GM19239 (cell line): ENCODE data around the gene CPO.

Source experiments
- DNase-seq: peaks from one replicate; pipeline ENCODE4 v3.0.0; 2011; ENCODE audit warnings: low spot score; ENCODE audit not compliant: insufficient read length
- FAIRE-seq: peaks from 2 replicates; lab custom pipeline; 2011; peaks lifted over from hg19 to GRCh38; lab: Jason Lieb, UNC

Gene CPO

DNA sequence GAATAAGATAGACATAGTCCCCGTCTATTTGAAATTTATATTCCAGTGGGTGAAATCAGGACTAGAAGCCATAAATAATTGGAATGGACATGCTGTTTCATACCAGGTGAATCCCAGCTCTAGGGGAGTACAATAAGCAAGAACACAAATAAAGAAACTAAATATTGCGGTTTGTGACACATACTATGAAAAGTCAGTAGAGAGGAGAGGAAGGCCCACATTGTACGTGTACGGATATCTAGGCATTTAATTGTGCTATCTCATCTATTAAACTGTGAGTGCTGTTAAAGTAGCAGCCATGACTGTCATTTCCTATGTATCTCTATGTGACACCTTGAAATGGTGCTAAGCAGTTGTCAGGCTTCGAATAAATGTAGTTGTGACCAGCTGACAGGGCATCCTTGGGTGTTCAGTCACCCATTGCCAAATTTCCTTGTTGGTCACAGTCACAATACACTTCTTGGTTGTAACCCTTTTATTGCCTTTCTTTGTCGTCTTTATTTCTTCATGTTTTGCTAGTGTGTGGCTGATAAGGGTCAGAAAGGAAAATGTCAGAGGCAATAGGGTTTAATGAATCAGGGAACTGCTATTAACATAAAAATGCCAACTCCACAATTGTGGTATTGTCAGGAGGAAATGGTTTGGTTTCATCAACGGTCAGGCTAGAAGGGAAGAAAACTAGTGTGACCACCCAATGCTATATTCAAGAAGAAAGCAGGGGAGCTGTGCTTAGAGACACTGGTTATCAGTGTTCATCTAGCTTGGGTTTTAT, 31.5 kb downstream of the CPO start:
- FAIRE-seq (no peak), DNase-seq (no peak)

DNA sequence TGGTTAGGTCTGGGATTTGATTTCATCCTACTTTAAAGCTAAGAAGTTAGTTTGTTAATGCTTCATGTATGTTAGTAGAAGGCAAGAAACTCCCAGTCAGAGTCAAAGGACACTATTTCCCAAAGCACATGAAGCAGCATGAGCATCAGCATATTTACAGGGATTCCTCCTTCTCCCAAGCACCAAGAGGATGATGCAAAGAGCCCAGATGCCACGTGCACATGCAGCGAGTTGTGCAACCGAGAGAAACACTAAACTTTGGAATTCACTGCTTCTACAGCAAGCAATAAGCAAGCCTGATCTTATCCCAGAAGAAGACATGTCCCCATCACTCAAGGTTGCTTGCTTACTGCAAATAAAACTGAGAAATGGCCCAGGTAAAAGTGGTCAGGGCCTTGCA, 32.5 kb downstream of the CPO start:
- no peak for FAIRE-seq
- DNase-seq: no peak

DNA sequence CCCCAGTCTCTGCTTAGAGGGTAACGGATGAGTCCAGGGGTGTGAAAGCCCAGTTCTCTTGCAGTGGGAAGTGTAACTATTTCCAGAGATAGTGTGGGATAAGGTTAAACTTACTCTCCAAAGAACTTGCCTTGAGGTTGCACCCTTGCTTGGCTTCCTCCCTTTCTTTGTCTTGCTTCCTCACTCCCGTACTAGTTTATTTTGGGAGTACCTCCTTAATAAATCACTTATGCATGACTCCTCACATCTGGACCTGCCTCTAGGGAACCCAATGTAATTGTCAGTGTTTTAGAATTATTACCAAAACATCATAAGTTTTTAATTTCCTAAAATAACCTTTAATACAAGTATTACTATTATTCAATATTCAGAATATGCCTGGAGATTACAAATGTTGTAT, 35.2 kb downstream of the CPO start:
- DNase-seq: no peak
- no peak for FAIRE-seq

DNA sequence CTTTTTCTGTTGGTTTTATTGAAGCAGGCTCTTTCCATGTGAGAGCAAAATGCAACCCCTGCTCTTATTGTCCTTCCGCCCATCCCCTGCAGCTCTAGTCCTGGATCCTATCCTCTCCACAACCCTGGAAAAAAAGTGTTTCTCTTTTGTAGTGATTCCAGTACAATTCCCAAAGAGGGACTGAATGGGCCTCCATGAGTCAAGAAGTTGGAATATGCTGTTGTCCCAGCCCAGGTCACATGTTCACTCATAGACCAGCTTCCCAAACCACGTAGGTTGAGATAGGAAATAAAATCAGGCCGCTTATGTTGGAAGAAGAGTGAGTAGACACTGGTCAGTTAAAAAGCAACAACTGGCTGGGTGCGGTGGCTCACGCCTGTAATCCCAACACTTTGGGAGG, 39.4 kb downstream of the CPO start:
- DNase-seq (no peak), FAIRE-seq (no peak)

DNA sequence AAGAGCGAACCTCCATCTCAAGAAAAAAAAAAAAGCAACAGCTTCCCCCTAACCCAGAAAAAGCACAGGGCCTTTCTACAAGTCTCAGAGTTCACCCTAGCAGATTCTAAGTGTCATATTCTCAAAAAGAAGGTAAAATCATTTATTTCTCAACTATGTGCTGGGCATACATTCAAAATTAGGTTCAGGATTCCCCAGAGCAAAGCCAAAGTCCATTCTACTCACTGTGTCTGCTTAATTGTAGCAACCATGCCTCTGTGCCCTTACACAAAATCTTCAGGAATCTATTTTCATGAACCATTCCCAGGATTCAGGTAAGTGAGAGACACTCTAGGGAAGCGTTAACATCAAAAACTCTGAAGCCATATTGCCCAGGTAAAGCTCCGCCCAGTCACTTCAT, 40.0 kb downstream of the CPO start:
- FAIRE-seq: no peak
- no peak for DNase-seq

DNA sequence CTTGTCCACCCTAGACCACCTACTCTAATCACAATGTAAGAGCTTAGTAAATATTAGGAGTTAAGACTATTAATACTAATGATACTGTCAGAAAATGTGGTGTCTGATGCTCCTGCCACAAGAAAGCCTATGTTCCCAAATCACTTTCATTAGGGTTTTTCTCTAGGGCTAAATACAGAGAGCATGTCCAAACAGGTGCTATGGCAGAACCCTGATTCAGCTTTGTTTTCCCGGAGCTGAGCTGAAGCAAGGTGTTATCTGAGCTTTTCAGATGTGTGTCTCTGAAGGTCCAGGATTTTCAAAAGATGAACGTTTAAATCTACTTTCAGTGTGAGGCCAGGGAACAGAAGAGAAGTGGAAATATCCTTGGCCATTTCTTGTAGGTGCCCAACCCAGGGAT, 40.6 kb downstream of the CPO start:
- FAIRE-seq: no peak
- no peak for DNase-seq

DNA sequence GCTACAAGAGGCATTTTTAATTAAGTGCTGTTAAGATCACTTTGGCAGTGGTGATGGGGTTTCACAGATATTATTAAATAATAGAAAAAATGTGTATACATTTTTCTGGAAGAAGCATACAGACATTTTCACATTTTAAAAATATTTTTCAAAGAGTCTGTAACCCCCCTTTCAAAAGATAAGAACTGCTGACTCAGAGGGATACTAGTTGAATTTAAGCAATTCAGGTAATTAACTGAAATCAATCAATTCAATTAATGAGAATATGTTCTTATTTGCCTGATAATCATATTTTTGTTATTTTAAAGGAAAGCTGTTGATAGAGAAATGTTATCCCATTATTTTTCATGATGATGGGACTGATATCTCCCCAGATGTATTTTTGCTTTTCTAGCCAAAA, 41.1 kb downstream of the CPO start:
- no peak for FAIRE-seq

DNA sequence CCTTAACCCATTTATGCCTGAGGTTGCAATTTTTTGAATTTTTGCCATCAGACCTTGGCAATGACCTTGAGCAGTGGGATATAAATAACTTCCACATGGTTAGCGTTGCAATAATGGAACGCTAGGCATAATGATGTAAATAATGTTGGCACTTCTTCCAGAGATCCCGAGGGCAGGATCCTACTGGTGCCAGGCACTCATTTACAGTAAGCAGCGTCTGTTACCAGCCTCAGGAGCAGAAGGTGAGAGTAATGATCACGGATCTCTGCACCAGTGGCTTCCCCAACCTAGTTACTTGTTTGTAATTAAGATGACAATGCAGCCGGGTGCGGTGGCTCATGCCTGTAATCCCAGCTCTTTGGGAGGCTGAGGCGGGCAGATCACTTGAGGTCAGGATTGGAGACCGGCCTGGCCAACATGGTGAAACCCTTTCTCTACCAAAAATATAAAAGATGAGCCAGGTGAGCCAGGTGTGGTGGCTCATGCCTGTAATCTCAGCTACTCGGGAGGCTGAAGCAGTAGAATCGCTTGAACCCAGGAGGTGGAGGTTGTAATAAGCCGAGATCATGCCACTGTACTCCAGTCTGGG, 41.9 kb downstream of the CPO start:
- no peak for FAIRE-seq

More for the DNA sequence above, 41.1 kb downstream of the CPO start:
- DNase-seq: no peak

DNA sequence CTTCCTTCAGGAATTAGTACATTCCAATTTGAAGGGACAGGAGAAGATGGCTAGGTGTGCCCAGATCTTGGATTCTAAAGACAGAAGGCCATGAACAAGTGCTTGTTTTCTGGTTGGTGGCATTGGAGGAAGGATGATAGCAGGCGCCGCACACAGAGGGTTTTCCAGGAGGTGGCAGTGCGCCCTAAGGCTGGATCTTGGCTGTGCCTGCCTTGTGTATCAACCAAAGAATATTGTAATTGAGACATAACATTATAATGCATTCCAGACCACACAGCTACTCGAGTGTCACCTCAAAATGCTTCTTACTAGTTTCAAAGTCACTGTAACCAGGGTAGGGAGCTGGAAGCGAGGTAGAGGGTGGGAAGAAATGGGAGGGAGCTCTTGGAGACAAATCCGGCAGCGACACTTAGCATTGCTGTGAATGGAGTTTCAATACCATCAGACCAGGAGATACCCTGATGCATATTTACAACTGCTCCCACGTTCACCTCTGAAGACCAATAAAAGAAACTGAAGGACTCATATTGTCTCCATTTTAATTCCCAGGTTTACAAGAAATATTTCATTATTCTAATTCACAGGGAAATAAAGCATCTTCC, 42.5 kb downstream of the CPO start:
- no peak for FAIRE-seq

More for the DNA sequence above, 41.9 kb downstream of the CPO start:
- DNase-seq: no peak

DNA sequence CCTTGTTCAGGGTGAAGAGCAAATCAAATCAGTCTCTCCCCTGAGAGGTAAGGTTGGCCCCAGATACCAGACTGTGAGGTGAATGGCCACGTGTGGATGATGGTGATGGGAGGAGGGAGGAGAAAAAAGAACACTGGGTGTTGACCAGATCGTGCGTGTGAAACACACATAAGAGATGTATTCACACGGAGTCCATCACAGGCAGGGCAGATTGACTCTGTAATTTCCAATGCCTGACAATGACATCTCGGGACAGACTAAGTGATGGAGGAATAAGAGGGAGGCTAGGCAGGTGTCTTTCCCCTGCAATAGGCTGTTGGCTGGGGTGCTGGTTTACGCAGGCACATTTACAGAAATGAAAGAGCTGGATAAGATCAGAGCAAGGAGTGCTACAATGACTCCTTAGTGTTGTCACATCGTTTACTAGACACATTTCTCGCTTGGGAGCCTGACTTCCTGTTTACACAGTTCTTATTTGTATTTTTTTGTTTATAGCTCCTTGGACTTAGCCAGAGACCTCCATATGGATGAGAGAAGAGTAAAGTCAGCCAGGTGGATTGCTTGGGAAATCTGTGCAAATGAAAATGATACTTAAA, 43.1 kb downstream of the CPO start:
- DNase-seq (no peak), FAIRE-seq (no peak)

More for the DNA sequence above, 42.5 kb downstream of the CPO start:
- DNase-seq: no peak

DNA sequence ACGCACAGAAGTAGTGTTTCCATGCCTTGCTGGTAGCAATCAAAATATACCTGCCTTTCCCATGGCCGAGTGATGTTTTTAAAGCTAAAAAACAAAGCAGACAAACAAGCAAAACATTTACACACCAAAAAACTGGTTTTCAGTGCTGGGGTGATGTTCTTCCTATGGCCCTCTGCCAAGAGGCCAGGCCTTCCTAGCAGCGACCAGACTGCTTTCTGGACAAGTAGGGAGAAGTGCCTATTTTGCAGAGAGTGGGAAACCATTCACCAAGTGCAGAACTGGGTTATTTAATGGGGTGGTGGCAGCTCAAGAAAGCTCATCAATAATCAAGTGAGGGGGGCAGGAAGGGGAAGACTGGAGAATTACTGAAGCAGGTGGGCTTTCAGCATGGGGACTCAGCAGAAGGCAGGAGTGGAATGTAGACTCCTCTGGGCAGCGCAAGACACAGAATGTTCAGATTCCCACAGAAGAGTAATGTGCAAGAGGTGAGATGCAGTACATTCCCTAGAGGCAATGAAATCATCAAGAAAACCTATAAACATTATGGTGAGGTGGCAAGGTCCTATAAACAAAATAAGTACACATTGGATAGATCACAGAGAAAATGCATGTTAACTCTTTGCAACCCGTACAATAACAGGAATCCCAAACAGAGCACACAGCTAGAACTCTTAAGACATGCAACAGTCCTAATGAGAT, 44.0 kb downstream of the CPO start:
- FAIRE-seq: no peak
- DNase-seq: no peak

DNA sequence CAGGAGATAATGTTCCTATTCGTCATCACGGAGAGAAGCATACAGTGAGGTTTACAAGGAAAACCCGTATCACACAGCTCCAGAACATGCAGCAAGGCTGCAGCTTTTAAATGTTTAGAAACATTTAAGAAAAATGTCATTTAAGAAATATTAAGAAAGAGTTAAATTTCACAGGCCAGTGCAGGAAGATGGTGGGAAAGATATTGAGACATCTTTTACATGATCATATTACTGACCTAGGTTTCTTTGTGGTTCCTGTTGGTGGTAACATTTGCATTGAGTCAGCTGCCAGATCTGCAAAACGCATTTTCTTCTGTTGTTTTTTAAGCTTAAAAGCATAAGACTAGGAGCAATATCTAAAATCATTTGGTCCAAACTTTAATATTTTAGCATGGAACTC, 44.9 kb downstream of the CPO start:
- FAIRE-seq: no peak
- DNase-seq: no peak

DNA sequence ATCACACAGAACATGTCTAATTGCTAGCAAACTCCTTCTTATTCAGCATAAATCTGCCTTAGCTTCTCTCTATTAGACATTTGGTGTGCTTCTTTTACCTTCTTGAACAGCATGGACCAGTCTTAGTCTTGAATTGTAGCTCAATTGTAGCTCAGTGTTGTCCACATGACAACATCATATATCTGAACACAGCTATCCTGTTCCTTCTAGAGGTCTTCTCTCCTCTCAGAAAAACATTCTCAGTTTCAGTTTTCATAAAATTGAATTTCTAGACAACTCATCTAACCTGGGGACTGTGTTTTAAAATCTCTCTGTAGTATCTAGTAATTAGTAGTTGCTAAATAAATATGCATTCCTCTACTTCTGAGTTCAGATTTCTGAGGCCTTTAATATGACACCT, 47.6 kb downstream of the CPO start:
- FAIRE-seq (no peak), DNase-seq (no peak)

DNA sequence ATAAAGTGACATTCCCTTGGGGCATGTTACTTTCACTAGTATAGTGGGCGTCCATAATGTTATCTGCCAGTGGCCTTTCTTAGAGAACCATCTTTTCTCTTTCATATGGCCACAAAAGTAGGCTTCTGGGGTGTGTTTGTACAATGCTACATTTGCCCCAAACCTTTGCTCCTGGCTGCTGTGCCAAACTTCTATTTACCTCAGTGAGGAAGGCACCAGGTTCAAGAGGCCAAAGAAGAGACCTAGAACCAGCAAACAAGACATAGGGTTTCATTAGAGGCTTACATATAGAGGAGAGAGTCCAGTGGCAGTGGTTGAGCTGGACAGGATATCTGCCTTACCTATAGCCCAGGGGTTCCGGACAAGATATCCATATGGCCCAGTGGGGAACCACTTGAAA, 48.5 kb downstream of the CPO start:
- no peak for FAIRE-seq
- DNase-seq: no peak

DNA sequence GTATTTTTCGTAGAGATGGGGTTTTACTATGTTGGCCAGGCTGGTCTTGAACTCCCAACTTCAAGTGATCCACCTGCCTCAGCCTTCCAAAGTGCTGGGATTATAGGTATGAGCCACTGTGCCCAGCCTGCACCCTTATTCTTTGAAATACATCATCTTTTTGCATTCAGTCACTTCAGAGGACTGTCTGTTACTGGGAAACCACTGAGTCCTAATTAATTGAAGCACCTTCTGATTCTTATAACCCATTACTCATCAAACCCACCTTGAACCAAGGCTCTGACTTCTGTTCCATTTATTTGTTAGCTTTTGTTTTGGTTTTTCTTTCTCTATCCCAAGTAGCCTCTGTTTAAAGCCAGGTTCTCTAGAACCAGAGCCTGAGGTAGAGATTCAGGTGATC, 49.6 kb downstream of the CPO start:
- no peak for FAIRE-seq
- DNase-seq: no peak

DNA sequence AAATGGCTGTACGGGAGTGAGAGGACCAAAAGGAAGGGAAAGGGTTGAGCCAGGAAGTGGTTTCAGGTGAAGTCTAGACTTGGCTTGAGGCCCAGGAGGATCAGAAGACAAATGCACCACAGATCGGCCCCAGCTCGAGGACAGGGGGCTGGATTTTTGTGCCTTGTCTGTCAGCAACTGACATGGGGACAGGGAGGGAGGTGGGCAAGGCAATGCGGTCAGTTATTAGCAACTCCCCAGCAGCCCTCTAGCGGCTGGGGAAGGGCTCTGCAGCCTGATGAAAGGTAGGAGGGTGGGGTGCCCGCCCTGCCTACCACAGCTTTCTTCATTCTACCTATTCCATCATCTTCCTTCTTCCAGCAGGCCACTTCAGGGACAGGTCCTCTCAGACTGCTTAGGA, 50.0 kb downstream of the CPO start:
- DNase-seq (peak; percentile 23), FAIRE-seq (peak; percentile 42)

DNA sequence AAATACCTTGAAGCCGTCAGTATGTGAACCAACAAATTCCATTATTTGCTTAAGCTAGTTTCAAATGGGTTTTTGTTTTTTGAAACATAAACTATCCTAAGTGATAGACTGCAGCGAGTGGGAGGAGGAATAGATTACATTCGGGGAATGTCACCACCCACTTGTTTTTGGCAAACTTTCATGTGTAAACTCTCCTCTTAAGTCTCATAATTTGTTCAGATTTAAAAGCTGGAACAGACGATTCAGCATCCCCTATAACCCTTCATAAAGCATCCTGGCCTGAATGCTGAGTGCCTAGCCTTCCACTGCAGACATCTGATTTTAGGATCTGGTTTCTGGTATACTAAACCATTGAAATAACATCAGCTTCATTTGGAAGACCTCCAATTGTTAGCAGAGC, 51.0 kb downstream of the CPO start:
- FAIRE-seq (no peak), DNase-seq (no peak)

DNA sequence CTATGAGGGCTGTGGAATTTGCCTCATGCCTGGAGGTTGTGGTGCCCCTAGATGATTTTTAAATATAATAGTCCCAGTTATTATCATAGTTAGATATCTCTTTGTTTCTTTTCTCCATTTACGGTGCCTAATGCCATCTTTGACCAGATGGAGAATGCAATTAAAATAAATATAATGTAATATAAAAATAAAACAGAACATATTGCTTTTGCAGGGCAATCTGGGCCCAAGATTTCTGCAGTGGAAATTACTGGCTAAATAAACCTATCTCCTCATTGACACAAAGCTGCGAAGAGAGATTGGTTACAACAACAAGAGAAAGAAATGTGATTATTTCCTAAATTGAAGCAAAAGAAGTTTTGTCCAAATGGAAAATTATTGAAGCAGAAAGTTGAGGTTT, 51.8 kb downstream of the CPO start:
- DNase-seq: no peak
- no peak for FAIRE-seq

DNA sequence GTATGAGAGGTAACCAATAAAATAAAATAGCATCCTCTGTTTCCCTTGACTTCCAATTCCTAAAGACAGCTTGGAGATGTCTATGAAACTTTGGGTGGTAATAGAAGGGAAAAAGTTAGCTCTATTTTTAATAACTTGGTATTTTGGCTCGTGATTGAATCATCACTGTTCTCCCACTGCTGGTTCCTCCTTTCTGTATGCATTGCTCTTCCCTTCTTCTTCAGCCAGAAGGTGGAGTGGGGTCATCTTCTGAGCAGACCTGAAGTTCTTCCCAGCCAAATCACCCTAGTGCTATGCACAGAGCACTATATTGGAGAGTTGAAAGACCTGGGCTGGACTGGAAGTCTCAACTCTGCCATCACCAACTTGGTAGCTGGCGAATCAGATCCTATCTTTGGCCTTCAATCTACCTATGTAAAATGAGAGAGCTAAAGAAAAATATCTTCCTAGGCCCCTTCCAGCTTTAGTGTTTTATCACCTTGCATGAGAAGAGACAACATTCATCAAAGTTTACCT, 54.1 kb downstream of the CPO start:
- DNase-seq: no peak

DNA sequence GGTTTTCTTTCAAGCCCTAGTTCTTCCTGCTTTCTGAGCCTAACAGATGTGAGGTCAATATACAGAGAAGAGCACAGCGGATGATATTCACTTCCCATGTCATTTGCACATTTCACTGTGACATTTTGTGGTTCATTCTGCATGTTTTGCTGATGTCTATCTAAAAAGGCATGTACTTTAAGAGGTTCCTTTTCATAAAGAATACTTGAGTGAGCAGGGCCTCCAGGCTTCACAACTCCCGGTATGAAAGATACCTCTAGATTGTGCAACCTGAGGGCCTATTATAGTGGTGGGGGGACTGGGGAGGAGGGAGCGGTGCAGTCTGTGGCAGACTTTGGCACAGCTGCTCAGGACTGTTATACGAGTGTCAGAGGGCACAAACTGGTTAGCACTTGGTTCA, 54.6 kb downstream of the CPO start:
- FAIRE-seq: no peak
- DNase-seq: no peak

More for the DNA sequence above, 54.1 kb downstream of the CPO start:
- FAIRE-seq: no peak
